Measurements from ENCODE around the gene SEC22A. TPM values are rescaled to one million over a fixed set of nuclear protein-coding genes. Genes with fewer than 3 reads are reported as not detected.

Gene SEC22A
- total and polyA plus RNA-seq, 2 of the 8 experiments (the other 6 are each of a cell fraction or from before 2014, with no cell fraction given) = 10.6 to 17.1 TPM

- no peak for TF ChIP-seq CHD7 (IDR thresholded peaks at IDR 0.05; ENCODE audit: insufficient replicate concordance, low read length)
- no peak for TF ChIP-seq TBP (IDR thresholded peaks at IDR 0.05; ENCODE audit: low read depth, low read length)
These were observed 87.8 kb downstream of the SEC22A start (continued) for GRCh38 chr3:123289391-123290106.
